Karpas-422 (cell line): Measurements from ENCODE around the gene MBD1. TPM values are rescaled to one million over a fixed set of nuclear protein-coding genes. Genes with fewer than 3 reads are reported as not detected.

Experiments used
- DNase-seq: peaks from one replicate; pipeline ENCODE4 v3.0.0-alpha.2; 2015
- H2AFZ ChIP-seq: fragments of 200-600 bp; sonication (generic); 2 replicates; pipeline ENCODE4 v1.6.1; 2014; ENCODE audit warnings: antibody characterized with exemption, low read length, mixed read lengths
- H3K27ac ChIP-seq: fragments of 200-600 bp; sonication (generic); 2 replicates; pipeline ENCODE4 v1.5.1; 2014; ENCODE audit warnings: mild to moderate bottlenecking, low read length, moderate library complexity
- H3K27me3 ChIP-seq: fragments of 200-600 bp; sonication (generic); 2 replicates; pipeline ENCODE4 v1.6.1; 2014; ENCODE audit warnings: low read length, mixed read lengths
- H3K36me3 ChIP-seq: fragments of 200-600 bp; sonication (generic); 2 replicates; pipeline ENCODE4 v1.6.1; 2014; ENCODE audit warnings: low read length, mixed read lengths; ENCODE audit not compliant: insufficient read depth
- H3K4me1 ChIP-seq: fragments of 200-600 bp; sonication (generic); 2 replicates; pipeline ENCODE4 v1.6.1; 2014; ENCODE audit warnings: mild to moderate bottlenecking, low read length, mixed read lengths
- H3K4me2 ChIP-seq: fragments of 200-600 bp; sonication (generic); 2 replicates; pipeline ENCODE4 v1.6.1; 2014; ENCODE audit warnings: low read length, low read depth, mild to moderate bottlenecking; ENCODE audit not compliant: poor library complexity, severe bottlenecking
- H3K4me3 ChIP-seq: fragments of 200-600 bp; sonication (generic); 2 replicates; pipeline ENCODE4 v1.5.1; 2014; ENCODE audit warnings: mild to moderate bottlenecking, antibody characterized with exemption, low read length, mixed read lengths
- H3K79me2 ChIP-seq: fragments of 200-600 bp; sonication (generic); 2 replicates; pipeline ENCODE4 v1.6.1; 2014; ENCODE audit warnings: mild to moderate bottlenecking, low read length, mixed read lengths
- H3K9ac ChIP-seq: fragments of 200-600 bp; sonication (generic); 2 replicates; pipeline ENCODE4 v1.6.0; 2014; ENCODE audit warnings: low read length
- H3K9me2 ChIP-seq: fragments of 200-600 bp; sonication (generic), shearing (Covaris generic); replicated peaks from 2 replicates; pipeline ENCODE4 v1.6.0; 2014; ENCODE audit warnings: mild to moderate bottlenecking, low read length, moderate library complexity; ENCODE audit not compliant: insufficient read depth
- H3K9me3 ChIP-seq: fragments of 300-700, 200-600 bp; sonication (generic); 2 replicates; pipeline ENCODE4 v1.6.1; 2014; ENCODE audit warnings: low read length, mixed read lengths
- H4K20me1 ChIP-seq: fragments of 200-600 bp; sonication (generic); 2 replicates; pipeline ENCODE4 v1.6.1; 2014; ENCODE audit warnings: mild to moderate bottlenecking, antibody characterized with exemption, low read length, low read depth; ENCODE audit not compliant: insufficient read depth
- total RNA-seq: library from RNA; depleted of rRNA; stranded (reverse); fragments of >200 nt; shearing (Covaris generic); gene quantifications from 2 replicates; pipeline ENCODE4 v1.2.3, GENCODE V29; 2014; ENCODE audit warnings: low replicate concordance

MBD1 gene
- total RNA-seq, 1 experiment from 2014 or later: 33.0 TPM

DNA sequence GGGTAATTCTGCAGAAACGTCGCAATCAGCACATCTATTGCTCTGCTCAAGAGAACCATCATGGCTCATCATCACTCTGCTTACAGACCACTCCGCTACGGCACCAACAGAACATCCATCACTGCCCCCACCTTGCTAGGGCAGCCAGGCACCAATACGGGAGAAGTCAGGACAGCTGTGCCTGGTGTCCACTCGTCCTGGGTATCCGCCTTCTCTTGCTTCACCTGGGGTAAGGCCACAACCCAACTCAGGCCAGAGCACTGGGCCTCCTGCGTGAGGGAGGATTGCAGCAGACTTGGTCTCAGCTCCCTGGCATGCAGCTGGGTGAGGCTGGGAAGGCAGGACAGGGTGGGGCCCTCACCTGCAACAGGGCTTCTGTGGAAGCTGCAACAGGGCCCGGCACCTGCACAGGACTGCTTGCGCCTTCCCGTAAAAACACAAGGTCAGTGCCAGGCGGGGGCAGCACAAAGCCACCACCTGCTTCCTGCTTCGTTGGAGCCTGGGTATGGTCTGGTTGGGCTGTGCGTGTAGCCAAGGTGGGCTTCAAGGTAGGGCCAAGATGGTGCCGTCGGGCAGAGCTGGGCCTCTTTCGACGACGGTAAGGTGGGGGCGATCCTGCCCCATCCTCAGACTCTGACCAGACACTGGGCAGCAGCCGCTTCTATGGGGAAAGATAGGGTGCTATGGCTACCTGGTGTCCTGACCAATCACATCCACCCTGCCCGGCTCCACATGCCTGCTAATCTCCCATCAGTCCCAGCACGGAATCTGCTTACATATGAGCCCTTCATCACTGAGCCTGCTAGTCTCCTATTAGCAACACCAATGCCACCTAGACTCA is 7.9 kb downstream of the MBD1 start:
- no peak for DNase-seq
- Histone ChIP-seq H3K79me2 (peaks cover 5% of the 10 kb centered on the region), H3K9me2 (no peaks in the 10 kb centered on the region), H3K9ac (no peak overlapping the region), H3K36me3 (peaks cover 33% of the 10 kb centered on the region), H3K4me3 (no peak overlapping the region), H4K20me1 (no peaks in the 10 kb centered on the region), H3K27me3 (no peaks in the 10 kb centered on the region), H3K27ac (no peak overlapping the region), H3K4me1 (peaks cover 10% of the 10 kb centered on the region), H2AFZ (no peak overlapping the region), H3K4me2 (no peak overlapping the region), H3K9me3 (no peaks in the 10 kb centered on the region)

GRCh38 chr18:50272568-50272967 is 8.8 kb downstream of the MBD1 start:
- Histone ChIP-seq H3K36me3 (peaks cover 26% of the 10 kb centered on the region), H3K4me3 (no peak overlapping the region), H3K9me2 (no peaks in the 10 kb centered on the region), H4K20me1 (no peaks in the 10 kb centered on the region), H2AFZ (no peak overlapping the region), H3K4me2 (no peak overlapping the region), H3K9me3 (no peaks in the 10 kb centered on the region), H3K27me3 (no peaks in the 10 kb centered on the region), H3K4me1 (peaks cover 18% of the 10 kb centered on the region), H3K9ac (no peak overlapping the region), H3K27ac (no peak overlapping the region), H3K79me2 (no peaks in the 10 kb centered on the region)
- no peak for DNase-seq

GRCh38 chr18:50268022-50268747 is 13.1 kb downstream of the MBD1 start:
- Histone ChIP-seq H3K27ac (peak overlapping the region; percentile 34), H3K4me1 (peaks cover 36% of the 10 kb centered on the region), H3K4me2 (peak overlapping the region; percentile 77), H3K9me2 (no peaks in the 10 kb centered on the region), H2AFZ (peak overlapping the region; percentile 51; the same call in 1 of the 2 replicates), H4K20me1 (no peaks in the 10 kb centered on the region), H3K79me2 (no peaks in the 10 kb centered on the region), H3K9me3 (no peaks in the 10 kb centered on the region), H3K9ac (peak overlapping the region; percentile 71), H3K27me3 (no peaks in the 10 kb centered on the region), H3K4me3 (peak overlapping the region; percentile 66), H3K36me3 (peaks cover 10% of the 10 kb centered on the region; the same call in 1 of the 2 replicates)
- peak; percentile 96 for DNase-seq

DNA sequence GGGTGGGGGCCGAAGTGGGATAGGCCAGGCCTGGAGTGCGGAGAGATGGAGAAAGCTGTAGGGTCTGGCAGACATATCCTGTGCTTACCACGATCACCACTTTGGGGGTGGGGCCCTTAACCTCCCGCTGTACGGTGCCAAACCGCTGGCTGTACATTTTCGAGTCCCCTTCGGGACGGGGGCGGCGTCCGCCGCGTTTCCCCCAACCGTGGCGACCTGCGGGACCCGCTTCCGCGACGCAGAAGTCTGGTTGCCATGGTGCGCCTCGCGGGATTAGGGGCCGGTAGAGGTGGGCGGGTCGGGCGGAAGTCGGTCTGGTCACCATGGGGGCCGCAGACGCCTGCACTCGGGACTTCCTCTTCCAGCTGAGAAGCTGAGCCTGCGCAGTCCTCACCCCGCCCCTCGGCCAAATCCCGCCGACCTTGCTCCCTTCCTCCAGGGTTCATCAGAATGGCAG is 15.0 kb downstream of the MBD1 start, which contains the start of gene CFAP53:
CFAP53 (minus strand) TSS at position 248 of the 457 bp plus-strand sequence; CDS start at position 157, 91 bp downstream.
- peak within 1 kb of the TSS; percentile 77 for H3K4me2 ChIP-seq
- peaks cover 36% of the 10 kb centered on the region for H3K4me1 ChIP-seq
- H3K9me3 ChIP-seq: no peaks in the 10 kb centered on the region
- no peaks in the 10 kb centered on the region for H3K9me2 ChIP-seq
- H3K27me3 ChIP-seq: no peaks in the 10 kb centered on the region
- H4K20me1 ChIP-seq: no peaks in the 10 kb centered on the region
- H3K4me3 ChIP-seq: peak within 1 kb of the TSS; percentile 74
- H3K79me2 ChIP-seq: no peaks in the 10 kb centered on the region
- peak within 1 kb of the TSS; percentile 68 for H3K9ac ChIP-seq
- peak; percentile 97 for DNase-seq
- H2AFZ ChIP-seq: peak within 1 kb of the TSS; percentile 79
- H3K27ac ChIP-seq: peak within 1 kb of the TSS; percentile 34
- peaks cover 4% of the 10 kb centered on the region; the same call in 1 of the 2 replicates for H3K36me3 ChIP-seq

DNA sequence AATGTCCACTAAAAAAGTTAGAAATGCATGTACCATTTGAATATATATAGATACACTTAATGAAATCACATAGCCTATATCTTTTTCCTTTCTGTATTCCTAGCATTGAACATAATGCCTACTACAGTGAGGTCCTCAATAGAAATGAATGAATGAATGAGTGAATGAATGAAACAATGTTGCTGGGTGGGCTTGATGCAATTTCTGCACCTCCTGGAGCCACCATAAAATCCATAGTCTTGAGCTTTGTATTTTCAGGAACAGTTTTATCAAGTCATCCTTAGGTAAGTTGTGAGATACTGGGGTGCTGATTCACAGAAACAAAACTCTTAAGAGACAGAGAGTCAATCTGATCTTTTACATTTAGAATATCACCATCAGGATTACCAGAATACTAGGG is 18.3 kb downstream of the MBD1 start:
- Histone ChIP-seq H3K27me3 (no peaks in the 10 kb centered on the region), H3K4me3 (no peak overlapping the region), H4K20me1 (no peaks in the 10 kb centered on the region), H3K79me2 (no peaks in the 10 kb centered on the region), H3K9me3 (no peaks in the 10 kb centered on the region), H3K4me2 (no peak overlapping the region), H3K36me3 (no peaks in the 10 kb centered on the region), H3K27ac (no peak overlapping the region), H3K4me1 (peaks cover 22% of the 10 kb centered on the region), H3K9ac (no peak overlapping the region), H3K9me2 (no peaks in the 10 kb centered on the region), H2AFZ (no peak overlapping the region)
- DNase-seq: no peak

- Histone ChIP-seq H3K27me3 (no peaks in the 10 kb centered on the region), H3K4me1 (no peaks in the 10 kb centered on the region), H3K4me2 (no peak overlapping the region), H3K9me3 (no peaks in the 10 kb centered on the region), H3K36me3 (no peaks in the 10 kb centered on the region), H3K4me3 (no peak overlapping the region), H2AFZ (no peak overlapping the region), H3K9me2 (no peaks in the 10 kb centered on the region), H3K79me2 (no peaks in the 10 kb centered on the region), H3K27ac (no peak overlapping the region), H4K20me1 (no peaks in the 10 kb centered on the region), H3K9ac (no peak overlapping the region)
- DNase-seq: no peak
These were observed 30.4 kb downstream of the MBD1 start for GRCh38 chr18:50250935-50251334.

DNA sequence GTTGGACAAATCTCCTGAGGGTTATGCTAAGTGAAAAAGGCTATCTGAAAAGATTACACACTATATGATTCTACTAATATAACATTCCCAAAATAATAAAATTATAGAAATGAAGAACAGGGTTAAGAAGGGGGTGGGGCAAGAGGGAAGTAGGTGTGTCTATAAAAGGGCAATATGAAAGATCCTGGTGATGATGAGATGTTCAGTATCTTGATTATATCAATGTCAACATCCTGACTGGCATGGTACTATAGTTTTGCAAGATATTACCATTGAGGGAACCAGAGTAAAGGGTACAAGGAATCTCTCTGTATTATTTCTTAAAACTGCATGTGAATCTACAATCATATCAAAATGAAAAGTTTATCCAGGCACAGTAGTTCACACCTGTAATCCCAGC is 31.7 kb downstream of the MBD1 start:
- Histone ChIP-seq H3K4me2 (no peak overlapping the region), H3K36me3 (no peaks in the 10 kb centered on the region), H2AFZ (no peak overlapping the region)

DNA sequence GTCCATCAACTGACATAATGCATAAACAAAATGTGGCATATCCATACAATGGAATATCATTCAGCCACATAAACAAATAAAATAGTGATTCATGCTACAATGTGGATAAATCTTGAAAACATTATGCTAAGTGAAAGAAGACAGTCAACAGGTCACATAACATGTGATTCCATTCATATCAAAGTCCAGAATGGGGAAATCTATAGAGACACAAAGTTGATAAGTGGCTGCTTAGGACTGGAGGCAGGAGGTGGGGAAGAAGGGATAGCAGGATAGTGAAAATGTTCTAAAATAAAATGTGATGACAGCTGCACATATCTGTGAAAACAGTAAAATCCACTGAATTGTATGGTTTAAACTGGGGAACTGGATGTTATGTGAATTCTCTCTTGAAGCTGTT is 33.8 kb downstream of the MBD1 start:
- no peak overlapping the region for H3K4me3 ChIP-seq
- no peak overlapping the region for H3K9ac ChIP-seq
- no peaks in the 10 kb centered on the region for H3K9me2 ChIP-seq
- H3K79me2 ChIP-seq: no peaks in the 10 kb centered on the region
- DNase-seq: no peak
- H3K4me2 ChIP-seq: no peak overlapping the region
- no peaks in the 10 kb centered on the region for H4K20me1 ChIP-seq
- H2AFZ ChIP-seq: no peak overlapping the region
- H3K27ac ChIP-seq: no peak overlapping the region
- H3K4me1 ChIP-seq: no peaks in the 10 kb centered on the region
- H3K36me3 ChIP-seq: no peaks in the 10 kb centered on the region
- no peaks in the 10 kb centered on the region for H3K9me3 ChIP-seq
- no peaks in the 10 kb centered on the region for H3K27me3 ChIP-seq

More for the DNA sequence above, 31.7 kb downstream of the MBD1 start:
- H3K4me3 ChIP-seq: no peak overlapping the region
- no peaks in the 10 kb centered on the region for H4K20me1 ChIP-seq
- DNase-seq: no peak
- no peaks in the 10 kb centered on the region for H3K27me3 ChIP-seq
- no peaks in the 10 kb centered on the region for H3K9me3 ChIP-seq
- no peaks in the 10 kb centered on the region for H3K4me1 ChIP-seq
- H3K9ac ChIP-seq: no peak overlapping the region
- H3K9me2 ChIP-seq: no peaks in the 10 kb centered on the region
- H3K27ac ChIP-seq: no peak overlapping the region
- no peaks in the 10 kb centered on the region for H3K79me2 ChIP-seq
